Measurements from ENCODE around the gene LRP10.

LRP10 gene

GRCh38 chr14:22841769-22842168, 29.8 kb upstream of the LRP10 start:
- TF ChIP-seq MAX (IDR thresholded peaks at IDR 0.05) (no peak), EP300 (IDR thresholded peaks at IDR 0.05; ENCODE audit: borderline replicate concordance) (no peak), EGR1 (IDR thresholded peaks at IDR 0.05) (no peak), CREB1 (IDR thresholded peaks at IDR 0.05; ENCODE audit: low read depth) (no peak), TAF1 (IDR thresholded peaks at IDR 0.05; ENCODE audit: low read depth) (no peak), RAD21 (IDR thresholded peaks at IDR 0.05; ENCODE audit: low read depth) (no peak), REST (IDR thresholded peaks at IDR 0.05; ENCODE audit: low read depth) (no peak)

GRCh38 chr14:22842211-22843122, 29.1 kb upstream of the LRP10 start:
- TF ChIP-seq ZBTB7A (IDR thresholded peaks at IDR 0.05; ENCODE audit: low read depth): no peak

GRCh38 chr14:22843123-22843925, 28.2 kb upstream of the LRP10 start:
- TF ChIP-seq EP300 (IDR thresholded peaks at IDR 0.05; ENCODE audit: borderline replicate concordance) (no peak), CEBPB (IDR thresholded peaks at IDR 0.05) (no peak), MAX (IDR thresholded peaks at IDR 0.05) (no peak), TCF12 (IDR thresholded peaks at IDR 0.05; ENCODE audit: low read depth) (no peak), NFIC (IDR thresholded peaks at IDR 0.05) (no peak), EGR1 (IDR thresholded peaks at IDR 0.05) (no peak), RAD21 (IDR thresholded peaks at IDR 0.05; ENCODE audit: low read depth) (no peak), REST (IDR thresholded peaks at IDR 0.05; ENCODE audit: low read depth) (no peak), YY1 (IDR thresholded peaks at IDR 0.05; ENCODE audit: low read depth) (no peak), TAF1 (IDR thresholded peaks at IDR 0.05; ENCODE audit: low read depth) (no peak), CREB1 (IDR thresholded peaks at IDR 0.05; ENCODE audit: low read depth) (no peak)

- no peak for TF ChIP-seq REST (IDR thresholded peaks at IDR 0.05; ENCODE audit: low read depth)
- TF ChIP-seq TCF12 (IDR thresholded peaks at IDR 0.05; ENCODE audit: low read depth): no peak
- TF ChIP-seq ZBTB7A (IDR thresholded peaks at IDR 0.05; ENCODE audit: low read depth): no peak
- no peak for TF ChIP-seq CEBPB (IDR thresholded peaks at IDR 0.05)
- no peak for TF ChIP-seq TEAD4 (IDR thresholded peaks at IDR 0.05)
- no peak; the same call in 1 of the 2 replicates for TF ChIP-seq RAD21 (IDR thresholded peaks at IDR 0.05; ENCODE audit: low read depth)
- TF ChIP-seq NFIC (IDR thresholded peaks at IDR 0.05): no peak
- TF ChIP-seq EGR1 (IDR thresholded peaks at IDR 0.05): no peak
- TF ChIP-seq FOXM1 (IDR thresholded peaks at IDR 0.05; ENCODE audit: borderline replicate concordance, low read depth): no peak
- TF ChIP-seq USF1 (IDR thresholded peaks at IDR 0.05): no peak
Observed at GRCh38 chr14:22844221-22845102, 27.1 kb upstream of the LRP10 start.
